ENCODE data around the gene FLCN.
"Not testable (repeated sequence)": the region's sequence is repeated elsewhere in the genome, so short reads cannot be mapped to it uniquely, and the experiment has no call there.

The FLCN gene

DNA sequence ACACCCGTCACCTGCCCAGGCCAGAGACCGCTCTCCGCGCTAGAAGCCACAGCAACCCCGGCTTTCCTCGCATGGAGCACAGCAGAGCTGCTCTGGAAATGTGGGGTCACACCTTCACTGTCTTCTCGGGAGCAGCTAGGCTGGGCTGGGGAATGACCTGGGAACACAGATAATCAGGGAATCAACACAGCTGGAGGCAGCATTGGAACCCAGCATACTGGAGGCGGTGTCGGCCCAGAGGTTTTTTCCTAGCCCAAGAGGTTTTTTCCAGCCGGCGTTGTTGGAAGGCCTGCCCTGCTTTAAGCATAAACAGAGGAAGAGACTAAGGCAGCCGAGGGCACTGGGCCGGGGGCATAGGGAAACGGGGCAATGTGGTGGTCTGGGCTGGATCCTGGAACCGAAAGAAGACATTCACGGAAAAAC lies 30.0 kb downstream of the FLCN start:
- DNase-seq: no peak

DNA sequence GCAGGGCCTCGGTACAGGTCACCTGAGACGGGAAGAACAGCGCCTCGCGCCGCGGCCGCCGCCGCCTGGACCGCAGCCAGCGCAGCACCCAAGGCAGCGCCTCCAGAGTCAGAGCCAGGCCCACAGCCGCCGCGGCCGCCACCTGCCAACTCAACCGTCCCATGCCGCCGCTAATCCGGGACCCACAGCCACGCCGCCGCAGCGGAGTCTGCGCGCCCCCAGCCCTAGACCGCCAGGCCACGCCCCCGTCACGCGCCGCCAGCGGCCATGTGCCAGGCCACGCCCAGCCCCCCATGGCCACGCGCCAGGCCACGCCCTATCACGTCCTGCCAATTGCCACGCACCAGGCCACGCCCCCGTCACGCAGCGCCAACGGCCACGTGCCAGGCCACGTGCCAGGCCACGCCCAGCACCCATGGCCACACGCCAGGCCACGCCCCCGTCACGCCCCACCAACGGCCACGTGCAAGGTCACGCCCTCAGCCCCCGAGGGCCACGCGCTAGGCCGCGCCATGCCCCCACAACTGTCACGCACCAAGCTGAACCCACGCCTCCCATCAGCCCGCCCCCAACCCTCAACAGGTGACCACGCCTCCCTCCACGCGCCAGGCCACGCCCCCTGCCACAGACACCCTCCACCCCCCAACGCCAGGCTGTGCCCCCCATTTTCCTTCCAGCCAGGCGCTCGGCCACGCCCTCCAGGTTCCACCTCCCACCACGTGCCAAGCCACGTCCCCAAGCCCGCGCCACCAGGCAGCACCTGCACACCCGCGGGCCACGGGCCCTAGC lies 30.6 kb downstream of the FLCN start, which contains the start of gene PLD6:
PLD6 (minus strand) TSS at position 210 of the 789 bp plus-strand sequence; CDS start at position 163, 47 bp downstream.
- DNase-seq: peak; percentile 48

DNA sequence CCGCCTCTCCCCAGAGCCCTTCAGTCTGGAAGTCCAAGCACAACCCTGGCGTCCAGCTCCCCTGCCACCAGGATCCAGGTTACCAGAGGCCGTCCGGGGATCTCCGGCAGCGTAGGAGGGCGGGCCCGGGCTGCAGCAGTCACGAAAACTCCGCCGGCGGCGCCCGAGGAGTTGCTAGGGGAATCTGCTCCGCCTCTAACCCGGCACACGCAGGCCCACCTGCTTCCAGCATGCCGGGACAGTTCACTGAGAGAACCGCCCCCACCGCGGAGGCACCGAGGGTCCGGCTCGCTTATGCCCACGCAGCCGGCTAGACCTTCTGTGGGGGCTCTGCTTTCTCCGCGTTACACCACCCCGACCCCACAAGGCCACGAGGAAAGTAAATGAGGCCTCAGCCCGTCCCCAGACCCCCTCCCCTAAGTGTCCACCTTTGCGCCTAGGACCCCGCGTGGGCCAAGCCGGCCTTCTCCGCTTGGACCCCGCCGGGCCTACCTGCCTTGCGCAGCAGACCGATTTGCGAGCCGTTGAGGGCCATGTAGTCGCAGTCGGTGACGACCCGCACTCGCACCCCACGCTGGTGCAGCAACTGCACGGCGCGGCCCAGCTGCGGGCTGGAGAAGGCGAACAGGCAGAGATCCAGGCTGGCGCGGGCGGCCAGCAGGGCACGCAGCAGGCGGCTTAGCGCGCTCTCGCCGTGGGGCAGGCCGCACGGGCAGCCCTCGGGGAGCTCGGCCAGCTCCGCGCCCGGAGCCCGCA lies 31.4 kb downstream of the FLCN start:
- no peak for DNase-seq

DNA sequence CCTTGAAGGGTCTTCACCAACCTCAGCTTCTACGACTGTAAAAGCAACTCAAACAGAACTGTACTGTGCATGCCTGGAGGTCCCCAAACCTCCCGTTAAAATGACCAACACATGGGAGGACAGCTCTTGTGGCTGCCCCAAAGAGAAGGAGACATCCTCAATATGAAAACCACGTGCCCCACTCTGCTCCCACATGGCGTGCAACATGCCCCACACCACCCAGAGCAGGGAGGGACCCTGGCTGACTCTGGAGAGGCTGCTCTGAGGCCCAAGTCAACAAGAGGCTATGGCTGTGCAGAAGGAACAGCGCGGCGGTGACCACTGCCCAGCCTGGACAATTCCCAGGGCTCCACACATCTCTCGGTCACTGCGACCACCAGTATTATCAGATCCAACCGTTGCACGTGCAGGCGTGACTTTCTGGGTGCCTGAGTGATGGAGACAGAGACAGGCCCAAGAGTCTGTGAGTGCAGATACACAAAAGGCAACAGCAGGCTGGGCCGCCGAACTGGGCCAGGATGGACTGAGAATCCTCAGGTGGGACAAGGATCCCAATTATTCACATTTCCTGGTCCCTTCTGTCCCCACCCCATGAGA lies 32.2 kb downstream of the FLCN start:
- DNase-seq: no peak

DNA sequence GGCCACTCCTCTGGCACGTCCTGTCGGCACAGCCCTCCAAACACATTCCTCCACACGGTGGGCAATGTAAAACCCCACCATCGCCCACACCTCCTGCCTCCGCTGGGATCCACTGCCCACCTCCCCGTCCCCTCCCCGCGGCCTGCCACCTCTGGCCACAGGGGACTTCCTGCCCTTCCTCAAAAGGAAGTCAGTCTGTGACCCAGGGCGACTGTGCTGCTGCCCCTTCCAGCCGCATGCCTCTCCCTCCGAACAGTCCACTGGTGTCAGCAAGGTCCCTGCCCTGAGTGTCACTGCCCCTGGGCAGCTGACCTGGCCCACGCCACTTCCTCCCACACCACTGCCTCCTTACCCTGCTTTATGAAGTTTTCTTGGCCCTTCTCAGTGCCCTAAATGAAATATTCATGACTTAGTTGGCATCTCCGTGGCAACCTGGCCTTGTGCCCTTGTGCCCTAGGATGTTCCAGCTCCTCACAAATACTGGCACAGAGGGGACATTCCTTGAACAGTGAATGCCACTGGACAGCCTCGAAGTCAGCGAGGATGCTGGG lies 32.9 kb downstream of the FLCN start:
- no peak for DNase-seq

DNA sequence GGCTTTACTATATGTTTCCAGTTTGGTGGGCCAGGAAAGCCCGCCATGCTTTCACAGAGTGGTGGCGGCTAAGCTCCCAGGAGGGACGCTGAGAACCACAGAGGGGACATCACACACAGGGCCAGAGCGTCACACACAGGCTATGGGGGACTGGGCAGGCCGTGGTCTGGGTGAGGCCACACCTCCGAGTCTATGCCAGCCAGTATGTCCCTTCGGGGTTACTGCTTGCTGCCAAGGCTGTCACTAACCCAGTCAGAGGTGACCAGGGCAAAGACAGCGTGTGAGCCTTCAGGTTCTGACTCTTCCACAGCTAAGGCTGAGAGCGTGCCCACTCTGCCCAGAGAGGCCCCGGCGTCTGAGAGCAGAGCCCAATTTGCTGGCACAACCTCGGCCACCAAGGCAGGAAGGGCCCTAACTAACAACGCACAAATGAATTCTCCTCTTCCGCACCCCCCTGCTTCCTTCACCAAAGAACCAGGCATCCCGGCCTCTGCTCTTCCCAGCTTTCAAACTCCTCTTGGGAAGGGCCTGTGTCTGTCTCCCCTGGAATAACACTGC lies 33.7 kb downstream of the FLCN start:
- no peak for DNase-seq

DNA sequence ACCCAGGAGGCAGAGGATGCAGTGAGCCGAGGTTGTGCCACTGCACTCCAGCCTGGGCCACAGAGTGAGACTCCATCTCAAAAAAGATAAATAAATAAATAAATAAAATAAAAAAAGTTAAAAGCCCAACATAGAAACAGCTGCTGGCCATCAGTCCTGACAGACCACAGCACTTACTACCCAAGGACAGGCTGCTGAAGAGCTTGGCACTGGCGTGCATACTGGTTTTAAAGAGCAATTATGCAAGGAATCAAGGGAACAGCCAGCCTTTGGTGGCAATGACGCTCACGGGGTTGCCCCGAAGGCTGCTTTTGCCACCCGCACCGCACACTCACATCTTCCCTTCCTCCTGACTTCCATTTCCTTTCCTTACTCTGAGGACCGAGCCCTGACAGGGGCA lies 35.1 kb downstream of the FLCN start:
- DNase-seq: no peak

DNA sequence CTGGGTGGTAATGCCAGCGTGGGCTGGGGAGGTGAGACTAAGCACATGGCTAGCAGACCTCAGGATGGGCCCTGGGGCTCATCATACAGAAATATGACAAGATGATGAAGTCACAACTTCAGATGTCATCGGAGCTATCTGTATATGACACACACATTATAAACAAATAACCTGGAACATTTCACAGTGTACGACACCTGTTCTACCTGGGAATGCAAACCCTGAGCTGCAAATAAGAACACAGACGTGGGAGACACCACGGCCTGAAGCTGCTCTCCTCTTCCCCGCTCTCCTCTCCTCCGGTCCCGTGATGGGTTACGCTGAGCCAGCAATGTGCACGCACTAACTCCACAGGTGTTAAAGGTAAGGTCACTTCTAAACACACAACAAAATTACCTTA lies 35.7 kb downstream of the FLCN start:
- DNase-seq: no peak

DNA sequence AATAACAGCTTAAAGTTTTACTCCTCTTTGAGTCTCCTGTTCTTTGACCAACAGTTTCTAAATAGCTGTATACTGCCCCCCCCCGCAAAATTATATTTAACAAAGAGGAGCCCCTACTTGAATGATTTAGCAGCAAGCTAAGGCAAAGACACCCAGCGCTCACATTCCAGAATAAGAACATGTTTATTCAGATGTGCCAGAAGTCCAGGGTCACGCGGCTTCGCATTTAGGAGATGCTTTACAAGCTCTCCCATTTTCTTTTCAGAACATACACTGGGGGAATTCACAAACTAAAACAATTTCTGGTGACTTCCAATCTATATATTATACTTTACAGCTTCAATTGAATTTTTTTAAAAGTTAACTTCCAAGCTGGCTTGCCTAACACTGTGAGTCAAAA lies 36.1 kb downstream of the FLCN start:
- no peak for DNase-seq

DNA sequence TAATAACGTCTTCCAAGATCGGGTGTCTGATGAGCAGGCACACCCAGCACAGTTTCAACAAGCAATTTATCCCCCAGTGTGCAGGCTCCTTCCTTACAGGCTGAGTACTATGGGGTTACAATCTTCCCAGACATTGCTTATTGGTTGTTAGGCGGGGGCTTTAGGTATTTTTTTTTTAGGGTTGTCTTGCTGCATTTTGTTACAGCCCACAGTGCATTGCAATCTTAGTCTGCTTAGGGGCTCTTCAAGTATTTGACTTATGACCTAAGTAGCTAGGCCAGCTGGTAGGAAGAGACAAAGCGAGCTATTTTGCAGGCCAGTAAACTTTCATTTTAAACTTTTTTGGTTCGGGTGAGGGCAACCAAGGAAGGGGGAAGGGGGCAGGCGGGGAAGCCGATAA lies 36.7 kb downstream of the FLCN start:
- DNase-seq: no peak

DNA sequence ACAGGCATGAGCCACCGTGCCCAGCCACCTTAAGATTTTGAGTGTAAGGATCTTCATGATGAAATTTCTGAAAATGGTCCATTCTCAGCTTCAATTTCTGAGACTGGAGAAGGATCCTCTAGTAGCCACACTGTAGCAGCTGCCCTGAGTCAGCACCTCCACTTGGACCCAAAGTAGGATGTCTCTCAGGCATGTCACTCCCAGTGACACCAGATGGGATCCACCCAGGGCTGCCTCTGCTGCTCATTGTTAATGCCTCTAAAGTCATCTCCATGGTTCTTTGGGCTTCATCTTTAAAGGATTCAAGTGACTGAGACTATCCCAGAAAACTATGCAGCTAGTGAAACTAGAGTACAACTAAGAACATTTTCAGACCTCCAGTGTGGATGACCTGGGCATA lies 38.7 kb downstream of the FLCN start:
- DNase-seq: no peak

DNA sequence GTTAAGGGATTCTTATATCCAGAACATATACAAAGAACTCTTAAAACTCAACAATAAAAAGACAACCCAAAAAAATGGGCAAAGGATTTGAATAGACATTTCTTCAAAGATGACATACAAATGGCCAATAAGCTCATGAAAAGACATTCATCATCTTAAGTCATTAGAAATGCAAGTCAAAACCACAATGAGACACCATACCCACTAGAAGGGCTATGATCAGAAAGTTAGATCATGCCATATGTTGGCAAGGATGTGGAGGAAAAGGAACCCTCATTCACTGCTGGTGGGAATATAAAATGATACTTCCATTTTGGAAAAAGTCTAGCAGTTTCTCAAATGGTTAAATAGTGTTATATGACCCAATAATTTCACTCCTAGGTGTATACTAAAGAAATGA lies 40.2 kb downstream of the FLCN start:
- DNase-seq: no peak

DNA sequence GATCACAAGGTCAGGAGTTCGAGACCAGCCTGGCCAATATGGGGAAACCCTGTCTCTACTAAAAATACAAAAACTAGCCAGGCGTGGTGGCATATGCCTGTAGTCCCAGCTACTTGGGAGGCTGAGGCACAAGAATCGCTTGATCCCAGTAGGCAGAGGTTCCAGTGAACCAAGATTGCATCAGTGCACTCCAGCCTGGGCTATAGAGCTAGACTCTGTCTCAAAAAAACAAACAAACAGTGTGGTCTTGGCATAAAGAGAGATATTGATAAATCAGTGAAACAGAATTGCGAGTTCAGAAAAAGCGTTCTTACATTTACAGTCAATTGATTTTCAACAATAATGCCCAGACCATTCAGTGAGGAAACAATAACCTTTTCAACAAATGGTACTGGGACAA lies 41.5 kb downstream of the FLCN start:
- not testable (repeated sequence) for DNase-seq

DNA sequence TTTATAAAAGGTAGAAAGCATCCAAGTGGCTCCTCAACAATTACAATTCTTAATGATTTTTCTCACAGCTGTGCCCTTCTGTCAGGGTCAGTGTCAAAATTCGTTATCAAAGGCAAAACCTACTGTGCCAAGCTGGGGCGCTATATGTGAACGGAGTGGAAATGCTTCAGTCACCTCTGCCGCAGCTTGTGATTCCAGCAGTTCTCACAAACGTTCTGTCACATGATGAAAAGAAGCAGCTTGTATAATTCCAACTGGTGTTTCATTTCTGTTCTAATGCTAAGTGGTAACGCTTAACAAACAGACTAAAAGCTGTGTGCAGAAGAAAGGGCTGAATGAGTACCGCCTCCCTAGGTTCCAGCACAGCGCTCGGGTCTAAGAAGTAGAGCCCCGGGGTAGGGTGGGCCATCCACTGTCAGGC lies 45.0 kb downstream of the FLCN start:
- no peak for DNase-seq

DNA sequence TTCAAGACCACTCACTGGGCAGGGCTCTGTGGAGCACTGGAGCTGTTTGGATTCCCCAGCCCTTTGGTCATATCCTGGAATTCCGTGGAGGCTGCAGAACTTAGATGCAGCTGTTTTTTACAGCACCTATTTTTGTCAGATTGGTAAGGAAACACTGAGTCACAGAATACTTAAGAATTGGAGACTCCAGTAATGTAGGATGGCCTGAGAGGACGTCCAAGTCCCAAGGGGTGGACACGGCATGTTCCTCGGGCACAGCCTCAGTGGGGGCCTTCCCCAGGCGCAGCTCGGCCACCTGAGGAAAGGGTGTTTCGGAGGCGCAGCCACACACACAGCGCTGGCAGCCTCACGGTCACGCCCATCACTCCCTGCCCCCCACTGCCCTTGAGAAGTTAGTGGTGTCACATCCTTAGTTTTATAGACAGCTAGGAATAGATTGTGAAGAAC lies 45.6 kb downstream of the FLCN start:
- DNase-seq: no peak

DNA sequence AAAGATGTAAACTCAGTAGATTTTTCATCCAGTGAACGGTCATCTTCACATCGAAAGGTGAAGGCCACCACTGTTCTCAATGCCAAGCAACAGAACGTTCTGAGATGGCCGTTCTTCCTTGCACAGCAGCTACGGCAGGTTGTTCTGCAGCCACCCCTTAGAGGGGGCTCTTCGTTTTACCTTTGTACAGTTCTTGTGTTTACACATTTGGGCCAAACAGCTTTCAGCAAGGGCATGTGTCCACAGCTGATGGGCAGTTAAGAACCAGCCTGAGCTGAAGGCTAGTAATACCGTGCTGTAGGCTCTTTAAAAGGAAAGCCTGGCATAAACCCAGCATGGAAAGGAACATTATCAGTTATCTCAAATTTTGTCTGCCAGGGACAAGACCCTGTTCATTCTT lies 46.8 kb downstream of the FLCN start:
- no peak for DNase-seq

DNA sequence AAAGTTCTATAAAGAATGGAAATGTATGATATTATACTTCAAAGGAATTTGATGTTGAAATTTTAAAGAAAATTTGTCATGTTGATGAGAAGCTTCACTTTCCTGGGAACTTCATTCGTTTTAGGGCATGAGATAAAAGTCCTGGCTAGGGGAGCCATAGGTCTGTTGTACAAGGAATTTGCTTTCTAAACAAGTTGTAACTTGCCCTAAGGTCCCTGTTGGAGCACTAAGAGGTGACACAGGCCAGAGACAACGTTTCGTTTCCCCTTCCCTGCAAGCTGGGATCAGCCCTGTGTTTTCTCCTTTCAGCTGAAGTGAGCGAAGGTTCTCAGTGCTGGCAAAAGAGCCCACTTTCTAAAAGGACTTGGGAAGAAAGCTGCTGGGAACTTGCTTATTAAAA lies 47.4 kb downstream of the FLCN start:
- no peak for DNase-seq

DNA sequence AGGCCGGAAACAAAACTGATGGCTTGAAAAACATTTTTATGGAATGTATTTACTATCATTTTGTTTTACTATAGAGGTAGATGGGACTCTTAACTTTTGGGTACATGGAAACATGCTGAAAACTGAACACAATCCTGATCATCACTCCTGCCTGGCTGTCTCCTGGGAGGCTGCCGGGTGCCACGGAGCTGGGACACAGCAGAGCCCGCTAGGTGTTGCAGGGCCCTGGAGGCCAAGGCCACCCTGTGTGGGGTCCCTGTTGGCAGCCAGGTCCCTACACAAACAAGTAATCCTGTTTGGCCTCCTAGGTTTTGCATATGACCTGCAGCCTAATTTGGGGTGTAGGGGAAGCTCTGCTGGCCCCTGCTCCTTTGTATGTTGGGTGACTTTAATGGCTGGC lies 48.4 kb downstream of the FLCN start:
- no peak for DNase-seq

DNA sequence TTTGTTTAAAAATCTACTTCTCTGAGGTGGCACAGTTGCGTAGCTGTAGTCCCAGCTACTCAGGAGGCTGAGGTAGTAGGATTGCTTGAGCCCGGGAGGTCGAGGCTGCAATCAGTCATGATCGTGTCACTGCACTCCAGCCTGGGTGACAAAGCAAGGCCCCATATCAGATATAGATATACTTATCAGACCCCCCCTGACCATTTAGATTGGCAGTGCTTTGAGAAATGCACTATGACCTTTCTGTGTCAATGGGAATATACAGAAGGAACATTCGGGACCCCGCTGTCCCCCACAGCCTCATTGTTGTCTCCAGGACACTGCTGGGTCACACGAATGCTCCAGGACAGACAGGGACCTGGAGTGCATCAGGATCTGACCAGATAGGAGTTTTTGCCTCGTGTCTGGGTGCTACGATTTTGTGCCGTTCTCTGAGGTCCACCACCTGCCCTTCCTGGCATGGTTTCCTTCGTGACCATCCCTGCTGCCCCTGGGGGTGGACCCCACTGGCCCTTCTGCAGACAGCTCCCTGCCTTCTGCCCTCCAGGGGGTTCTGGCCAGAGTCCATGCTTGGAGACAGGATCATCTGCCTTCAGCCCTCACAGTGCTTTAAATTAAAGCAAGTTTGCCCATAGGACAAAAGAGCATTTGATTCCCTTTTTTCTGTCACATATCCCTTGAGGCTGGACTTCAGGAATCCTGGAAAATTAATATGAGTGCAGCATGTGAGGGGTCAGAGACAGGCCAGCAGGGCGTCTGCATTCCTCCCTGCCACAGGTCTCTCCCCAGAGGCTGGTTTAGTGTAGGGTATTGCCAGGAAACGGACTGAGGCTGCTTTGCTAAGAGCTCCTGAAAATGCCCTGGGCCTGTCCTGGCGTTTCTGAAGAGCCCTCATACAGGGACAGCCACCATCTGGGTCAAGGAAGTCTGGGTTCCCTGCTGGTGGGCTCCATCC lies 50.1 kb downstream of the FLCN start:
- no peak for DNase-seq

DNA sequence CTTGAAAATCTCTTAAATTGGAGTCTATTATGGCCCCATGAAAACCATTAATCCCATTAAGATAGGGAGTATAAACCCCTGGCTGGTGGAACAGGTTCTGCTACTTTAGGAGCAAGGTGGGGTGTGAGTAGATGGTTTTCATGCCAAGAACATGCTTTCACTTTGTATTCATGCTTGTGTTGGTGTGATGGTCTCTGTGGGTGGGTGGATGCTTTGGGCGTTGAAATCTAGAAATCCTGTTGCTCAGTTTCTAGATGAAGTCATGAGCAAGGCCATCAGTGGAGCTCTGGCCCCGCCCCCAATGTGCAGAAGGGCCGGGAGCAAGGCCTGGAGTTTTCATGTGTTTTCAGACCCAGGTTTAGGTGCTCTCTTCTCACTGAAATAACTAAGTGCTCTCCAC lies 50.9 kb downstream of the FLCN start:
- DNase-seq: no peak

DNA sequence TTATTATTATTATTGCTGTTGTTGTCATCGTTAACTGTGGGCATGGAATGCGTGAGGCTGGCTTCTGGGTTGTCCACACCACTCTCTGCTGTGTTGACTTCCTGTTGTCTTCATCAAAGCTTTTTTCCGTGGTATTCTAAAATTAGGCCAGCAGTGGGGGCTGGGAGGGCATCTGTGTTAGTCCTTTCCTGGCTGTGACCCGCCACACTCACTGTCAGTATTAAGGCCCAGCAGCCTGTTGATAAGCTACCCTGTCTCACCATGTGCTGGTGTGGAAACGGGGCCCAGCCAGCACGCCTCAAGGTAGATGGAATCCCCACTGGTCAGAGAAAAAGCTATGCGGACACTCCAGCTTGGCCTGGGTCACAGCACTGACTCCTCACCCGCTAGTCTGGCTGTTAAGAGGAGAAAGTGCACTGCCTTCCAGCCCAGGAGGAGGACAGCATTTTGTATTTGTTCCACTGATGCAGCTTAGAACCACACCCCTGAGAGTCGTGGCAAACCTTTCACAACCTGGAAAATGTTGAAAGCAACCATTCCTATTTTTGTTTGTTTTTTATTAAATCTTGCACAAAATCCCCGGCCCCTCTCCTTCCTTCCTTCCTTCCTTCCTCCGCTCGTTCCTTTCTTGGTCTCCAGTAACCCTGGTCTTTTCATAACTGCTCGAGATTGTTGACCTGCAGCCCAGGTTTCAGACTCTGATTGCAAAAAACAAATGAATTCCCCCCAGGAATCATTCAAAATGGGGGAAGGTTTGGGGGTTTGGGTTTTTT lies 51.8 kb downstream of the FLCN start:
- not testable (repeated sequence) for DNase-seq
